ENCODE measurements around the gene DHODH. TPM values are rescaled to one million over a fixed set of nuclear protein-coding genes. Genes with fewer than 3 reads are reported as not detected.

Gene DHODH
- total and polyA plus RNA-seq, 2 of the 8 experiments (the other 6 are each of a cell fraction or from before 2014, with no cell fraction given): 9.1 to 19.4 TPM

- Histone ChIP-seq H3K79me2 (ENCODE audit: control insufficient read depth in 1 of 2, insufficient read depth in 2 of 2, low read length in 2 of 2) (no peaks in the 10 kb centered on the region), H3K23me2 (ENCODE audit: low read depth, low read length) (no peaks in the 10 kb centered on the region), H3K79me1 (ENCODE audit: low read depth, low read length) (no peaks in the 10 kb centered on the region), H3K9ac (replicated peaks in 1 of 4; ENCODE audit: extremely low read depth in 1 of 4, low read depth in 3 of 4, low read length in 3 of 4) (no peak overlapping the region), H2BK5ac (ENCODE audit: low read depth, low read length) (no peak overlapping the region), H2AFZ (ENCODE audit: low read length) (no peak overlapping the region), H4K91ac (replicated peaks; ENCODE audit: insufficient read length, low read length) (no peak overlapping the region), H3K23ac (ENCODE audit: insufficient read length) (no peak overlapping the region), H4K8ac (ENCODE audit: extremely low read depth, insufficient read depth, low read length) (no peak overlapping the region), H2BK15ac (ENCODE audit: low read length) (no peak overlapping the region), H2BK12ac (ENCODE audit: low read depth, low read length) (no peak overlapping the region), H3K18ac (ENCODE audit: extremely low read depth, low read length) (no peak overlapping the region), H2AK5ac (ENCODE audit: low read depth, low read length) (no peak overlapping the region), H3K4me3 (ENCODE audit: extremely low read depth in 1 of 4, insufficient read depth in 2 of 4, low read depth in 3 of 4, low read length in 4 of 4) (no peak overlapping the region), H2BK20ac (ENCODE audit: low read length) (no peak overlapping the region; the same call in 1 of the 2 replicates), H3K27ac (ENCODE audit: low read depth, low read length) (no peak overlapping the region), H4K20me1 (replicated peaks in 1 of 2; ENCODE audit: control insufficient read depth in 1 of 2, insufficient read depth in 2 of 2, low read length in 2 of 2) (no peaks in the 10 kb centered on the region), H3K4ac (replicated peaks; ENCODE audit: insufficient read length, low read depth, low read length) (no peak overlapping the region), H3K9me3 (ENCODE audit: insufficient read depth in 2 of 2, low read depth in 1 of 2, low read length in 1 of 2) (no peaks in the 10 kb centered on the region), H3K14ac (ENCODE audit: insufficient read length) (no peak overlapping the region), H4K5ac (ENCODE audit: insufficient read length, low read depth, low read length) (no peak overlapping the region), H2BK120ac (replicated peaks; ENCODE audit: low read depth, low read length) (no peak overlapping the region), H3K4me1 (replicated peaks in 1 of 4; ENCODE audit: control insufficient read depth in 3 of 4, insufficient read depth in 4 of 4, low read length in 3 of 4) (no peaks in the 10 kb centered on the region), H3K56ac (replicated peaks; ENCODE audit: insufficient read length, low read depth, low read length) (no peak overlapping the region), H3K27me3 (replicated peaks in 1 of 4; ENCODE audit: control insufficient read depth in 3 of 4, extremely low read depth in 1 of 4, insufficient read depth in 3 of 4, low read length in 3 of 4) (no peaks in the 10 kb centered on the region), H3K36me3 (ENCODE audit: control insufficient read depth in 2 of 4, insufficient read depth in 4 of 4, low read length in 3 of 4) (no peaks in the 10 kb centered on the region), H3K4me2 (ENCODE audit: insufficient read depth in 1 of 2, low read depth in 2 of 2, low read length in 2 of 2) (no peak overlapping the region)
- POLR2A ChIA-PET (ENCODE audit: partially characterized antibody): interaction anchor here (1.2 to 1.4 kb wide), 2 partner anchors 10 to 33 kb away, joined by 3 to 4 read pairs; partner anchors contain the start of gene TXNL4B
- DNase-seq (ENCODE audit: low read depth in 1 of 2, low spot score in 2 of 2): no peak
- CTCF ChIA-PET (ENCODE audit: partially characterized antibody): no interaction called here
- WGBS, 2 experiments (ENCODE audit: extremely low coverage in 1 of 2, insufficient coverage in 1 of 2, insufficient read length in 1 of 2, insufficient replicate concordance in 2 of 2, low coverage in 1 of 2, low lambda C conversion rate in 2 of 2, missing lambda C conversion rate in 1 of 2): 89% methylated on average over 9 of the region's 9 CpGs; no CpG with 5 or more reads in 1 of the 2 experiments
- FAIRE-seq: no peak
- TF ChIP-seq TEAD4 (IDR thresholded peaks at IDR 0.05; ENCODE audit: low read depth, low read length) (no peak), TCF12 (IDR thresholded peaks at IDR 0.05; ENCODE audit: low read depth, low read length) (no peak), CBX8 (IDR thresholded peaks at IDR 0.05; ENCODE audit: borderline replicate concordance, low read depth, low read length) (no peak), SIN3A (conservative IDR thresholded peaks at IDR 0.05 in 1 of 2, IDR thresholded peaks at IDR 0.05 in 1 of 2; ENCODE audit: low read depth in 1 of 2, low read length in 2 of 2) (no peak), POU5F1 (IDR thresholded peaks at IDR 0.05; ENCODE audit: low read depth, low read length) (no peak), JUN (IDR thresholded peaks at IDR 0.05; ENCODE audit: low read depth, low read length) (no peak), CBX5 (IDR thresholded peaks at IDR 0.05; ENCODE audit: low read depth, low read length) (no peak), BRCA1 (IDR thresholded peaks at IDR 0.05; ENCODE audit: low read depth, low read length) (no peak), EGR1 (IDR thresholded peaks at IDR 0.05; ENCODE audit: borderline replicate concordance, low read depth, low read length) (no peak), SRF (IDR thresholded peaks at IDR 0.05; ENCODE audit: low read depth, low read length) (no peak), JUND (IDR thresholded peaks at IDR 0.05; ENCODE audit: low read length) (no peak), GABPA (IDR thresholded peaks at IDR 0.05; ENCODE audit: borderline replicate concordance, insufficient read depth, low read length) (no peak)
- TF ChIP-seq, protein P1, sequence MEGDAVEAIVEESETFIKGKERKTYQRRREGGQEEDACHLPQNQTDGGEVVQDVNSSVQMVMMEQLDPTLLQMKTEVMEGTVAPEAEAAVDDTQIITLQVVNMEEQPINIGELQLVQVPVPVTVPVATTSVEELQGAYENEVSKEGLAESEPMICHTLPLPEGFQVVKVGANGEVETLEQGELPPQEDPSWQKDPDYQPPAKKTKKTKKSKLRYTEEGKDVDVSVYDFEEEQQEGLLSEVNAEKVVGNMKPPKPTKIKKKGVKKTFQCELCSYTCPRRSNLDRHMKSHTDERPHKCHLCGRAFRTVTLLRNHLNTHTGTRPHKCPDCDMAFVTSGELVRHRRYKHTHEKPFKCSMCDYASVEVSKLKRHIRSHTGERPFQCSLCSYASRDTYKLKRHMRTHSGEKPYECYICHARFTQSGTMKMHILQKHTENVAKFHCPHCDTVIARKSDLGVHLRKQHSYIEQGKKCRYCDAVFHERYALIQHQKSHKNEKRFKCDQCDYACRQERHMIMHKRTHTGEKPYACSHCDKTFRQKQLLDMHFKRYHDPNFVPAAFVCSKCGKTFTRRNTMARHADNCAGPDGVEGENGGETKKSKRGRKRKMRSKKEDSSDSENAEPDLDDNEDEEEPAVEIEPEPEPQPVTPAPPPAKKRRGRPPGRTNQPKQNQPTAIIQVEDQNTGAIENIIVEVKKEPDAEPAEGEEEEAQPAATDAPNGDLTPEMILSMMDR (IDR thresholded peaks at IDR 0.05; ENCODE audit: control extremely low read depth in 1 of 3, insufficient read depth in 1 of 3, low read depth in 1 of 3, low read length in 3 of 3): no peak
Observed at GRCh38 chr16:72060405-72060804, 51.9 kb downstream of the DHODH start.
